K562 treated with DMSO at 1 percent for 12 hours (cell line): Measurements from ENCODE around the gene CXCR3. TPM values are rescaled to one million over a fixed set of nuclear protein-coding genes. Genes with fewer than 3 reads are reported as not detected.

Experiments used
- total RNA-seq: library from RNA; unstranded; fragments of 300-600 nt; gene quantifications from 2 replicates; pipeline ENCODE4 v1.2.3, GENCODE V29; 2022; ENCODE audit not compliant: insufficient read depth

CXCR3 gene
- total RNA-seq, result not detected in 2 replicates

GRCh38 chrX:71618303-71618721, at the start of gene CXCR3:
CXCR3 (minus strand) TSS chrX:71618511; CDS start chrX:71618449, 62 bp downstream.

GRCh38 chrX:71667328-71668247, 49.3 kb upstream of the CXCR3 start, which contains the start of gene LOC101059915:
LOC101059915 (plus strand) TSS chrX:71667546.

GRCh38 chrX:71578253-71579135, 39.8 kb downstream of the CXCR3 start, which contains the start of gene GCNA:
GCNA (plus strand) TSS chrX:71578437; CDS start chrX:71580822, 2,385 bp downstream.

Other genes starting within 250 kb of the CXCR3 start
- 18.4 and 99.9 TPM in 2 replicates for gene OGT, start 85.4 kb downstream of the CXCR3 start, total RNA-seq
- gene GCNA, start 40.1 kb downstream of the CXCR3 start, total RNA-seq, result 1.9 and 2.7 TPM in 2 replicates
- not detected in 2 replicates for gene CXorf49, start 99.8 kb upstream of the CXCR3 start, total RNA-seq
- gene CXorf49B, start 144.8 kb upstream of the CXCR3 start, total RNA-seq, result not detected in 2 replicates